B cell (primary cell): ENCODE measurements around the gene THEMIS2. TPM values are rescaled to one million over a fixed set of nuclear protein-coding genes. Genes with fewer than 3 reads are reported as not detected.
A peak's percentile ranks its signal among the peaks of the same experiment; 100 is the strongest.

ENCODE experiments used
- ATAC-seq: fragments of 200-7000 bp; cut with Tn5 transposase; one replicate; pipeline ENCODE4 v1.10.0; 2021; ENCODE audit warnings: low read depth, mild to moderate bottlenecking, moderate number of reproducible peaks, moderate library complexity
- CTCF ChIA-PET: fragments of 350-600 bp; sonication (Branson Sonifier 250); formaldehyde crosslinking; loops from one replicate; lab custom pipeline; 2021; ENCODE audit warnings: antibody characterized with exemption, inconsistent platforms; lab: Charles Lee
- POLR2A ChIA-PET: fragments of 350-600 bp; sonication (Branson Sonifier 250); formaldehyde crosslinking; loops from one replicate; lab custom pipeline; 2021; ENCODE audit warnings: antibody characterized with exemption; lab: Charles Lee
- DNase-seq: peaks from one replicate; pipeline ENCODE4 v3.0.0; 2013
- H2AFZ ChIP-seq: 2 replicates; pipeline ENCODE4 v1.6.1; 2012; ENCODE audit warnings: mild to moderate bottlenecking, low read depth, low read length; ENCODE audit not compliant: insufficient read depth, poor library complexity, severe bottlenecking
- H3K27ac ChIP-seq, 2 donors: 1 replicate in 1 of 2; 2 replicates in 1 of 2; pipeline ENCODE4 v1.5.1; 2012 to 2013; ENCODE audit warnings: low read length in 2 of 2, mild to moderate bottlenecking in 2 of 2, moderate library complexity in 1 of 2
- H3K27me3 ChIP-seq, 4 experiments: fragments of 200-600 bp in 1 of 4; sonication (generic) in 1 of 4; replicated peaks in 1 of 4; 1 replicate in 2 of 4; 2 replicates in 2 of 4; pipeline versions ENCODE4 v1.6.1 to v1.7.0; 2013 to 2016; ENCODE audit warnings: low read length in 3 of 4, mild to moderate bottlenecking in 2 of 4, mixed read lengths in 1 of 4, moderate library complexity in 1 of 4; ENCODE audit not compliant: insufficient read depth in 4 of 4, control insufficient read depth in 3 of 4; ENCODE audit errors: control extremely low read depth in 1 of 4
- H3K36me3 ChIP-seq, 2 experiments: replicated peaks in 1 of 2; 1 replicate in 1 of 2; 2 replicates in 1 of 2; pipeline versions ENCODE4 v1.6.1 to v1.7.1; 2013; ENCODE audit warnings: low read length in 1 of 2; ENCODE audit not compliant: insufficient read depth in 2 of 2, control insufficient read depth in 1 of 2; ENCODE audit errors: control extremely low read depth in 1 of 2, extremely low read depth in 1 of 2
- H3K4me1 ChIP-seq, 2 donors: fragments of 200-600 bp in 1 of 2; sonication (generic) in 1 of 2; 1 replicate in 1 of 2; 2 replicates in 1 of 2; pipeline versions ENCODE4 v1.5.1 to v1.6.1; 2013 to 2017; ENCODE audit warnings: low read length in 2 of 2; ENCODE audit not compliant: control insufficient read depth in 2 of 2, insufficient read depth in 2 of 2
- H3K4me2 ChIP-seq: replicated peaks from 2 replicates; pipeline ENCODE3; 2012; ENCODE audit warnings: mild to moderate bottlenecking, low read depth, low read length; ENCODE audit not compliant: poor library complexity, severe bottlenecking
- H3K4me3 ChIP-seq, 5 experiments: fragments of 200-600 bp in 1 of 5; sonication (generic) in 1 of 5; 1 replicate in 3 of 5; 2 replicates in 2 of 5; pipeline versions ENCODE4 v1.5.1 to v1.7.0; 2011 to 2016; ENCODE audit warnings: low read length in 4 of 5, mild to moderate bottlenecking in 4 of 5, low read depth in 2 of 5, control low read depth in 1 of 5, moderate library complexity in 1 of 5; ENCODE audit not compliant: insufficient read depth in 1 of 5; ENCODE audit errors: control extremely low read depth in 1 of 5, extremely low read depth in 1 of 5
- H3K79me2 ChIP-seq: fragments of 200-600 bp; sonication (generic); one replicate; pipeline ENCODE4 v1.6.0; 2016; ENCODE audit warnings: low read length; ENCODE audit not compliant: control insufficient read depth, insufficient read depth
- H3K9ac ChIP-seq: fragments of 200-600 bp; sonication (generic); 2 replicates; pipeline ENCODE4 v1.6.1; 2017; ENCODE audit warnings: mild to moderate bottlenecking, low read length, moderate library complexity
- H3K9me3 ChIP-seq, 3 donors: one replicate each; pipeline versions ENCODE4 v1.6.1 to v1.7.1; 2013; ENCODE audit warnings: low read length in 2 of 3; ENCODE audit not compliant: control insufficient read depth in 2 of 3, insufficient read depth in 1 of 3; ENCODE audit errors: control extremely low read depth in 1 of 3
- H4K20me1 ChIP-seq: 2 replicates; pipeline ENCODE4 v1.6.0; 2012; ENCODE audit warnings: mild to moderate bottlenecking, low read length; ENCODE audit not compliant: insufficient read depth, control insufficient read depth, poor library complexity, severe bottlenecking
- H3K27ac Mint-ChIP-seq: one replicate; pipeline ENCODE4 v1.8.0; 2021; ENCODE audit warnings: mixed read lengths
- H3K27me3 Mint-ChIP-seq: one replicate; pipeline ENCODE4 v1.8.0; 2021; ENCODE audit warnings: mixed read lengths
- H3K4me1 Mint-ChIP-seq: one replicate; pipeline ENCODE4 v1.8.0; 2021; ENCODE audit warnings: mixed read lengths
- H3K4me3 Mint-ChIP-seq: one replicate; pipeline ENCODE4 v1.8.0; 2021; ENCODE audit warnings: mixed read lengths
- H3K9me3 Mint-ChIP-seq: one replicate; pipeline ENCODE4 v1.8.0; 2022; ENCODE audit warnings: mixed read lengths; ENCODE audit not compliant: insufficient read depth
- CTCF ChIP-seq: fragments of 200-600 bp; IDR thresholded peaks from one replicate; pipeline ENCODE4 v1.8.0; 2022; ENCODE audit warnings: antibody characterized with exemption, mild to moderate bottlenecking
- EZH2 ChIP-seq: IDR thresholded peaks from 2 replicates; pipeline ENCODE4 v1.6.1; 2012; ENCODE audit warnings: borderline replicate concordance, low read depth, mild to moderate bottlenecking, moderate library complexity, low read length; ENCODE audit not compliant: insufficient read depth, poor library complexity, severe bottlenecking
- WGBS: methylation state at CpG from one replicate; pipeline ENCODE4 v1.1.5; 2013; ENCODE audit warnings: missing lambda C conversion rate; ENCODE audit not compliant: insufficient coverage; 5-methylcytosine and 5-hydroxymethylcytosine counted together
- intact Hi-C: fragments of 100-400 bp; cut with micrococcal nuclease; formaldehyde crosslinking; loops from one replicate; pipeline ENCODE4 v1.10.0; 2022
- polyA plus RNA-seq: library from polyadenylated mRNA; depleted of rRNA; stranded (reverse); fragments of >200 nt; gene quantifications from 2 replicates; pipeline ENCODE4 v1.2.3, GENCODE V29; 2012
- total RNA-seq, 2 donors: library from RNA; stranded (reverse); fragments of 120-200 nt in 1 of 2; gene quantifications; 1 replicate in 1 of 2; 2 replicates in 1 of 2; pipeline versions ENCODE4 v1.2.3 to v1.2.4, GENCODE V29; 2013 to 2022

The THEMIS2 gene
- total and polyA plus RNA-seq, 2 donors (not counting 1 experiment from before 2014, with no cell fraction given): 72.0 to 230 TPM

GRCh38 chr1:27831568-27832410, 40.6 kb upstream of the THEMIS2 start:
- H4K20me1 ChIP-seq: peaks cover 4% of the 10 kb centered on the region
- peak overlapping the region; percentile 93 for H3K27ac Mint-ChIP-seq
- peak overlapping the region; percentile 95 for H3K4me2 ChIP-seq
- peak overlapping the region; percentile 74 to 98 (median 90) for H3K4me3 ChIP-seq
- CTCF ChIA-PET: interaction anchor here (0.9 to 1.8 kb wide), 4 partner anchors 8 to 163 kb away, joined by 3 to 6 read pairs (median 4); no protein-coding TSS in a partner anchor
- H3K9ac ChIP-seq: peak overlapping the region; percentile 98
- 89% methylated on average over 3 of the region's 10 CpGs for WGBS
- H3K4me1 Mint-ChIP-seq: peaks cover 23% of the 10 kb centered on the region
- DNase-seq (no peak), ATAC-seq (no peak)
- H3K27me3 ChIP-seq: no peaks in the 10 kb centered on the region
- H3K4me1 ChIP-seq: peaks cover 12 to 17% of the 10 kb centered on the region in 2 donors
- H2AFZ ChIP-seq: peak overlapping the region; percentile 100
- H3K36me3 ChIP-seq: peaks cover 0 to 28% of the 10 kb centered on the region in 2 experiments
- H3K27me3 Mint-ChIP-seq: no peaks in the 10 kb centered on the region
- no peaks in the 10 kb centered on the region for H3K9me3 Mint-ChIP-seq
- no peaks in the 10 kb centered on the region for H3K9me3 ChIP-seq
- POLR2A ChIA-PET: no interaction called here
- intact Hi-C loops: loop anchor here (1.0 to 10.0 kb wide), 3 partner anchors 58 to 403 kb away; partner anchors contain the start of genes ATP5IF1, DNAJC8, EYA3 and STX12
- no peak for TF ChIP-seq CTCF
- TF ChIP-seq EZH2: no peak
- peak overlapping the region in 1 of 2 donors; percentile 88 for H3K27ac ChIP-seq
- H3K4me3 Mint-ChIP-seq: peak overlapping the region; percentile 94
- peaks cover 70% of the 10 kb centered on the region for H3K79me2 ChIP-seq

- Histone ChIP-seq H3K9ac (no peak overlapping the region), H3K79me2 (peaks cover 79% of the 10 kb centered on the region), H3K9me3 (no peaks in the 10 kb centered on the region), H3K27me3 (no peaks in the 10 kb centered on the region), H3K4me3 (no peak overlapping the region), H3K36me3 (peaks cover 0 to 28% of the 10 kb centered on the region in 2 experiments), H4K20me1 (peaks cover 4% of the 10 kb centered on the region), H3K4me2 (no peak overlapping the region), H3K4me1 (peaks cover 12 to 17% of the 10 kb centered on the region in 2 donors), H2AFZ (no peak overlapping the region), H3K27ac (no peak overlapping the region)
- Mint-ChIP-seq H3K9me3 (no peaks in the 10 kb centered on the region), H3K27ac (peak overlapping the region; percentile 26), H3K27me3 (no peaks in the 10 kb centered on the region), H3K4me1 (peaks cover 23% of the 10 kb centered on the region), H3K4me3 (no peak overlapping the region)
- CTCF ChIA-PET: interaction anchor here (1.4 kb wide), 1 partner anchor 170 kb away, joined by 3 read pairs; no protein-coding TSS in a partner anchor
- ATAC-seq (no peak), DNase-seq (no peak)
- intact Hi-C loops: loop anchor here (10.0 kb wide), 1 partner anchor 402 kb away; the partner anchor contains the start of genes ATP5IF1 and DNAJC8
- POLR2A ChIA-PET: no interaction called here
- no peak for TF ChIP-seq EZH2
- TF ChIP-seq CTCF: no peak
- no CpG with 5 or more reads among the region's 2 CpGs for WGBS
Measured at GRCh38 chr1:27832762-27833161, 39.6 kb upstream of the THEMIS2 start.
